MM.1S (cell line): ENCODE results near the gene CHRNG.

ENCODE experiments used
- DNase-seq: peaks from one replicate; pipeline ENCODE4 v3.0.0-alpha.2; 2015
- H2AFZ ChIP-seq: fragments of 300-600 bp; sonication (generic); 2 replicates; pipeline ENCODE4 v1.6.0; 2016; ENCODE audit warnings: antibody characterized with exemption, low read length
- H3F3A ChIP-seq: fragments of 300-600 bp; sonication (generic); 2 replicates; pipeline ENCODE4 v1.6.1; 2016; ENCODE audit warnings: mild to moderate bottlenecking, antibody characterized with exemption, low read length, moderate library complexity, mixed read lengths; ENCODE audit not compliant: insufficient read depth
- H3K27ac ChIP-seq: fragments of 300-600 bp; sonication (generic); 2 replicates; pipeline ENCODE4 v1.5.1; 2016; ENCODE audit warnings: mild to moderate bottlenecking, low read length
- H3K27me3 ChIP-seq: fragments of 300-600 bp; sonication (generic); replicated peaks from 2 replicates; pipeline ENCODE4 v1.6.0; 2016; ENCODE audit warnings: low read length; ENCODE audit not compliant: insufficient read depth
- H3K36me3 ChIP-seq: fragments of 300-600 bp; sonication (generic); replicated peaks from 2 replicates; pipeline ENCODE4 v1.6.1; 2016; ENCODE audit warnings: mild to moderate bottlenecking, low read length, mixed read lengths; ENCODE audit not compliant: insufficient read depth
- H3K4me1 ChIP-seq: fragments of 300-600 bp; sonication (generic); 2 replicates; pipeline ENCODE4 v1.6.1; 2016; ENCODE audit warnings: low read length, mixed read lengths
- H3K4me2 ChIP-seq: fragments of 300-600 bp; sonication (generic); 2 replicates; pipeline ENCODE4 v1.6.0; 2016; ENCODE audit warnings: low read depth, low read length
- H3K4me3 ChIP-seq: fragments of 300-600 bp; sonication (generic); 2 replicates; pipeline ENCODE4 v1.5.1; 2016; ENCODE audit warnings: low read length, mixed read lengths
- H3K79me2 ChIP-seq: fragments of 300-600 bp; sonication (generic); 2 replicates; pipeline ENCODE4 v1.6.1; 2016; ENCODE audit warnings: mixed run types, low read length, mixed read lengths
- H3K9ac ChIP-seq: fragments of 300-600 bp; sonication (generic); 2 replicates; pipeline ENCODE4 v1.6.1; 2016; ENCODE audit warnings: low read length, mixed read lengths
- H3K9me2 ChIP-seq: fragments of 300-600 bp; sonication (generic); replicated peaks from 2 replicates; pipeline ENCODE4 v1.6.1; 2016; ENCODE audit warnings: mild to moderate bottlenecking, low read length, mixed read lengths; ENCODE audit not compliant: insufficient read depth
- H3K9me3 ChIP-seq: fragments of 300-600 bp; sonication (generic); replicated peaks from 2 replicates; pipeline ENCODE4 v1.6.1; 2016; ENCODE audit warnings: mild to moderate bottlenecking, low read length, mixed read lengths; ENCODE audit not compliant: insufficient read depth
- H4K20me1 ChIP-seq: fragments of 300-600 bp; sonication (generic); 2 replicates; pipeline ENCODE4 v1.6.1; 2016; ENCODE audit warnings: mild to moderate bottlenecking, low read length, moderate library complexity, mixed read lengths; ENCODE audit not compliant: insufficient read depth
- EZH2 ChIP-seq: fragments of 300-600 bp; sonication (generic); optimal IDR thresholded peaks from 2 replicates; pipeline ENCODE3; 2017; ENCODE audit warnings: low read depth, mild to moderate bottlenecking, antibody characterized with exemption, low read length, mixed read lengths
- EZH2phosphoT487 ChIP-seq: fragments of 300-600 bp; sonication (generic); IDR thresholded peaks from 2 replicates; pipeline ENCODE4 v1.6.1; 2018; ENCODE audit warnings: antibody characterized with exemption, low read length
- TF ChIP-seq, protein P1 (sequence below): fragments of 300-600 bp; sonication (generic); IDR thresholded peaks from 2 replicates; pipeline ENCODE4 v1.5.1; 2016; ENCODE audit warnings: antibody characterized with exemption, low read length, mixed read lengths

Gene CHRNG

DNA sequence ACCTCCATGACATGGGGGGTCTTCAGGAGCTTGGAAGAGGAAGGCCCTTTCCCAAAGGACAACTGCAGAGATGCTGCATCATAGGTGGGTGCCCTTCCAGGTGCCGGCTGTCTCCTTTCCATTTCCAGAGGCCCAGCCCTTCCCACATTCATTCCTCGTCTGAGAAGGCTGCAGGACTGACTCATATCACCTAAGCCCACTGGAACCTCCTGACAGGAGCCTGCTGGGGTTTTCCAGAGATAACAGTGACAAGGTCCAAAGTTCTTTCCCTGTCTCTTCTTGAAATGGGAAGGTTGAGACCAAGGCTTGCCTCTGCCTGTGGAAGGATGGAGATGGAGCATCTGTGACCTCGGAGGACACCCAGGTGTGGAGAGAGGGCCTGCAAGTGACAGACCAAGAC, 22.9 kb upstream of the CHRNG start:
- Histone ChIP-seq H3K9ac (no peak overlapping the region), H3K27me3 (peaks cover 28% of the 10 kb centered on the region), H3K9me3 (no peaks in the 10 kb centered on the region), H4K20me1 (no peaks in the 10 kb centered on the region), H3K4me1 (no peaks in the 10 kb centered on the region), H2AFZ (no peak overlapping the region), H3F3A (no peaks in the 10 kb centered on the region), H3K4me2 (no peak overlapping the region), H3K9me2 (no peaks in the 10 kb centered on the region), H3K27ac (no peak overlapping the region), H3K36me3 (no peaks in the 10 kb centered on the region), H3K4me3 (no peak overlapping the region), H3K79me2 (no peaks in the 10 kb centered on the region)
- DNase-seq = no peak
- TF ChIP-seq EZH2 (no peak), EZH2phosphoT487 (no peak)
- TF ChIP-seq, protein P1, sequence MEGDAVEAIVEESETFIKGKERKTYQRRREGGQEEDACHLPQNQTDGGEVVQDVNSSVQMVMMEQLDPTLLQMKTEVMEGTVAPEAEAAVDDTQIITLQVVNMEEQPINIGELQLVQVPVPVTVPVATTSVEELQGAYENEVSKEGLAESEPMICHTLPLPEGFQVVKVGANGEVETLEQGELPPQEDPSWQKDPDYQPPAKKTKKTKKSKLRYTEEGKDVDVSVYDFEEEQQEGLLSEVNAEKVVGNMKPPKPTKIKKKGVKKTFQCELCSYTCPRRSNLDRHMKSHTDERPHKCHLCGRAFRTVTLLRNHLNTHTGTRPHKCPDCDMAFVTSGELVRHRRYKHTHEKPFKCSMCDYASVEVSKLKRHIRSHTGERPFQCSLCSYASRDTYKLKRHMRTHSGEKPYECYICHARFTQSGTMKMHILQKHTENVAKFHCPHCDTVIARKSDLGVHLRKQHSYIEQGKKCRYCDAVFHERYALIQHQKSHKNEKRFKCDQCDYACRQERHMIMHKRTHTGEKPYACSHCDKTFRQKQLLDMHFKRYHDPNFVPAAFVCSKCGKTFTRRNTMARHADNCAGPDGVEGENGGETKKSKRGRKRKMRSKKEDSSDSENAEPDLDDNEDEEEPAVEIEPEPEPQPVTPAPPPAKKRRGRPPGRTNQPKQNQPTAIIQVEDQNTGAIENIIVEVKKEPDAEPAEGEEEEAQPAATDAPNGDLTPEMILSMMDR = no peak

DNA sequence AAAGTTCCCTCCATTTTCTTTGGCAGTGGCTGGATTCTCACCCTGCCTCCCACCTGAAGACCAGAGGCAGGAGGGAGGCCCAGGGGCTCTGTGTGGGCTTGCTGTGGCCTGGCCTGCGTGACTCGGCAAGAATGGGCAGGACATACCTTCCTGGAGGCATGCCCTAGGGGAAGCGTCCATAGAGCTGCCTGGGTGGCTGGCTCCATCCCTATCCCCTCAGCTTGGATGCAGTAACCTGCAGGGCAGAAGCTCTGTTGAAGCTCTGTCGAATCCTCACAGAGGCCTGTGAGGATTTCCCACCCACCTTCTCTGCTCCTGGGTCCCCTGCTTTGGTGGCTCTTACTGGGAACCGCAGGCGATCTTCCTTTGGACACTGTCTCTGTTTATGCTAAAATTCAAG, 20.6 kb upstream of the CHRNG start:
- no peaks in the 10 kb centered on the region for H3K4me1 ChIP-seq
- H3K9me2 ChIP-seq = no peaks in the 10 kb centered on the region
- no peak overlapping the region for H2AFZ ChIP-seq
- no peak overlapping the region for H3K4me3 ChIP-seq
- TF ChIP-seq EZH2 (no peak), EZH2phosphoT487 (no peak)
- TF ChIP-seq, protein P1 = no peak
- DNase-seq = no peak
- H3K36me3 ChIP-seq = no peaks in the 10 kb centered on the region
- H3K9me3 ChIP-seq = no peaks in the 10 kb centered on the region
- no peaks in the 10 kb centered on the region for H4K20me1 ChIP-seq
- H3F3A ChIP-seq = no peaks in the 10 kb centered on the region
- H3K27me3 ChIP-seq = peaks cover 48% of the 10 kb centered on the region
- no peak overlapping the region for H3K9ac ChIP-seq
- H3K79me2 ChIP-seq = no peaks in the 10 kb centered on the region
- no peak overlapping the region for H3K27ac ChIP-seq
- H3K4me2 ChIP-seq = no peak overlapping the region

DNA sequence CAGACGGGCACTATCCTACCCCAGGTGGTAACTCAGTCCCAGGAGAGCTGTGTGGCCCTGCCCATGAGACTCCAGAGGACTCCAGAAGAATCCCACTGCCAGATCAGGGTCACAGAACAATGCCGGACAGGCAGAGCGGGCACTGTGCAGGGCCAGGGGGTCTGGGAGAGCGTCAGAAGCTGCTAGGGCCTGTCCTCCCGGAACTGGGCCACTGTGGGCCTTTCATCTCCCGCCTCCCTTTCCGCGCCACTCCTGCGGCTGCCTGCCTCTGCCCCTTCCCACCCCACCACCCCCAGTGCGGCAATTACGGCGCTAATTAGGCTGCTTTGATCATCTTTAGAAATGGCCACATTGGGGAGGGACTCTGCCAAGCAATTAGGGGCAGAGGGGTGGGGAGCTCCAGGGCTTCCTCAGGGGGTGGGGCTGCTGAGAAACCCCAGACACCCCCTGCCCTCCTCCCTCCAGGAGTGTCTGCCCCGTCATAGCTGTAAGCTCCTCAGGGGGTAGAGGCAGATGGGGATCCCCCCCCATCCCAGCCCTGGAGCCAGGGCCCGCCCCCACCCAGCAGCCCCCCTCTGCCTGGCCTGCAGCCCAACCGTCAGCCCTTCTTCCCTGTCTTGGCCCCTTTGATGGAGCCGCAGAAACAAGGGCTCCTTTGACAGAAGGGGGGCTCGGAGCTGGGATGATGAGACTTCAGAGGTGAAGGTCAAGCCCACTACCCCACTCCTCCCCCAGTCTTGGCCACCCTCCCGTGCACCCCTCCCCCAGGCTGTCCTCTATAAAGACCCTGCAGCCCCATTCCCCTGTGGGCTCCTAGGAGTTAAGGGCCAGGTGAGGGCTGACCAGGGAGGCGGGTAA, 19.7 kb upstream of the CHRNG start, which contains the start of gene PRSS56:
PRSS56 (plus strand) TSS at position 808 of the 858 bp plus-strand sequence. CDS start 211 bp downstream, outside the sequence.
- Histone ChIP-seq H3K27me3 (peaks cover 58% of the 10 kb centered on the region), H3K4me1 (no peaks in the 10 kb centered on the region), H3K27ac (no peak within 1 kb of the TSS), H3K79me2 (no peaks in the 10 kb centered on the region), H3K4me2 (no peak within 1 kb of the TSS), H3K9me3 (no peaks in the 10 kb centered on the region), H3K36me3 (no peaks in the 10 kb centered on the region), H3K9me2 (no peaks in the 10 kb centered on the region), H3F3A (no peaks in the 10 kb centered on the region), H3K9ac (no peak within 1 kb of the TSS), H4K20me1 (no peaks in the 10 kb centered on the region), H3K4me3 (no peak within 1 kb of the TSS), H2AFZ (no peak within 1 kb of the TSS)
- TF ChIP-seq, protein P1 = no peak
- TF ChIP-seq EZH2 (no peak), EZH2phosphoT487 (no peak)
- DNase-seq = no peak
